ENCODE measurements around the gene LDLRAD4. TPM values are rescaled to one million over a fixed set of nuclear protein-coding genes. Genes with fewer than 3 reads are reported as not detected.
"Not testable (repeated sequence)": the region's sequence is repeated elsewhere in the genome, so short reads cannot be mapped to it uniquely, and the experiment has no call there.

The LDLRAD4 gene
- total RNA-seq, 2 donors from 2014 or later, result 11.7 to 17.0 TPM

GRCh38 chr18:13603304-13604019 lies 384.9 kb downstream of the LDLRAD4 start:
- H3K36me3 ChIP-seq, result no peaks in the 10 kb centered on the region
- no peaks in the 10 kb centered on the region for H3K4me1 ChIP-seq
- intact Hi-C loops (cut with DNase I), result no loop called here
- no peak overlapping the region for H3K9ac ChIP-seq (ENCODE audit: low read depth in 2 of 2, low read length in 2 of 2)
- H3K27ac ChIP-seq, result no peak overlapping the region
- H3K4me3 ChIP-seq, result no peak overlapping the region
- no peak for TF ChIP-seq CTCF (IDR thresholded peaks at IDR 0.05)
- no peaks in the 10 kb centered on the region for H3K27me3 ChIP-seq
- DNase-seq, result no peak
- no peaks in the 10 kb centered on the region for H3K9me3 ChIP-seq

- intact Hi-C loops (cut with DNase I), result no loop called here
- no peak overlapping the region for H3K9ac ChIP-seq (ENCODE audit: low read depth in 2 of 2, low read length in 2 of 2)
- no peaks in the 10 kb centered on the region for H3K27me3 ChIP-seq
- H3K4me3 ChIP-seq, result no peak overlapping the region
- no peaks in the 10 kb centered on the region for H3K36me3 ChIP-seq
- no peaks in the 10 kb centered on the region for H3K4me1 ChIP-seq
- H3K9me3 ChIP-seq, result no peaks in the 10 kb centered on the region
- H3K27ac ChIP-seq, result no peak overlapping the region
- no peak for TF ChIP-seq CTCF (IDR thresholded peaks at IDR 0.05)
- DNase-seq, result no peak
Observed at GRCh38 chr18:13604786-13605185, 386.2 kb downstream of the LDLRAD4 start.

- no peak for TF ChIP-seq CTCF (IDR thresholded peaks at IDR 0.05)
- no peaks in the 10 kb centered on the region for H3K36me3 ChIP-seq
- H3K4me3 ChIP-seq, result no peak overlapping the region
- H3K27me3 ChIP-seq, result no peaks in the 10 kb centered on the region
- intact Hi-C loops (cut with DNase I), result no loop called here
- H3K9me3 ChIP-seq, result no peaks in the 10 kb centered on the region
- no peak overlapping the region for H3K9ac ChIP-seq (ENCODE audit: low read depth in 2 of 2, low read length in 2 of 2)
- no peak overlapping the region for H3K27ac ChIP-seq
- no peaks in the 10 kb centered on the region for H3K4me1 ChIP-seq
- DNase-seq, result no peak
Observed at GRCh38 chr18:13605477-13605876, 386.9 kb downstream of the LDLRAD4 start.

- no peak for TF ChIP-seq CTCF (IDR thresholded peaks at IDR 0.05)
- H3K9me3 ChIP-seq, result no peaks in the 10 kb centered on the region
- H3K27me3 ChIP-seq, result no peaks in the 10 kb centered on the region
- H3K36me3 ChIP-seq, result no peaks in the 10 kb centered on the region
- H3K27ac ChIP-seq, result no peak overlapping the region
- DNase-seq, result no peak
- no peaks in the 10 kb centered on the region for H3K4me1 ChIP-seq
- intact Hi-C loops (cut with DNase I), result no loop called here
- H3K4me3 ChIP-seq, result no peak overlapping the region
- H3K9ac ChIP-seq (ENCODE audit: low read depth in 2 of 2, low read length in 2 of 2), result no peak overlapping the region
Observed at GRCh38 chr18:13605901-13606300, 387.3 kb downstream of the LDLRAD4 start.

- H3K36me3 ChIP-seq, result no peaks in the 10 kb centered on the region
- H3K4me3 ChIP-seq, result no peak overlapping the region
- no peaks in the 10 kb centered on the region for H3K9me3 ChIP-seq
- no peak overlapping the region for H3K27ac ChIP-seq
- no peaks in the 10 kb centered on the region for H3K4me1 ChIP-seq
- DNase-seq, result no peak
- no peak for TF ChIP-seq CTCF (IDR thresholded peaks at IDR 0.05)
- H3K9ac ChIP-seq (ENCODE audit: low read depth in 2 of 2, low read length in 2 of 2), result no peak overlapping the region
- H3K27me3 ChIP-seq, result no peaks in the 10 kb centered on the region
- intact Hi-C loops (cut with DNase I), result no loop called here
Observed at GRCh38 chr18:13606604-13607254, 388.2 kb downstream of the LDLRAD4 start.

GRCh38 chr18:13608024-13608562 lies 389.5 kb downstream of the LDLRAD4 start:
- H3K27me3 ChIP-seq; intact Hi-C loops (cut with DNase I); DNase-seq; H3K9ac ChIP-seq (ENCODE audit: low read depth in 2 of 2, low read length in 2 of 2); H3K36me3 ChIP-seq; H3K4me3 ChIP-seq; H3K9me3 ChIP-seq; H3K27ac ChIP-seq; H3K4me1 ChIP-seq: not testable (repeated sequence)
